SK-N-SH (cell line): ENCODE measurements around the gene CLIC5. TPM values are rescaled to one million over a fixed set of nuclear protein-coding genes. Genes with fewer than 3 reads are reported as not detected.

ENCODE experiments used
- CTCF ChIA-PET: fragments of 300-600, 350-600 bp; formaldehyde crosslinking; extraction: SDS; loops from one replicate; lab custom pipeline; 2021; lab: Yijun Ruan, JAX
- POLR2A ChIA-PET: fragments of 350-600 bp; sonication (Branson Sonifier 250); formaldehyde crosslinking; extraction: SDS; loops from one replicate; lab custom pipeline; 2020; ENCODE audit warnings: antibody characterized with exemption, inconsistent platforms; lab: Yijun Ruan, JAX
- DNase-seq: peaks from one replicate; pipeline ENCODE4 v3.0.0; 2012
- H2AFZ ChIP-seq: fragments of 200-600 bp; sonication (generic); 2 replicates; pipeline ENCODE4 v1.8.1; 2016; ENCODE audit warnings: antibody characterized with exemption, mild to moderate bottlenecking, low read depth
- H3F3A ChIP-seq: fragments of 200-600 bp; sonication (generic); replicated peaks from 2 replicates; pipeline ENCODE3; 2016; ENCODE audit warnings: antibody characterized with exemption, mild to moderate bottlenecking; ENCODE audit not compliant: insufficient read depth
- H3K27ac ChIP-seq, 2 experiments: fragments of 200-500 bp in 1 of 2; fragments of 200-600 bp in 1 of 2; sonication (Bioruptor generic) in 1 of 2; sonication (generic), shearing (Covaris generic) in 1 of 2; 2 replicates each; pipeline versions ENCODE4 v1.5.1 to v1.6.1; 2014 to 2016; ENCODE audit warnings: low read depth in 2 of 2, inconsistent platforms in 1 of 2, low read length in 1 of 2, mild to moderate bottlenecking in 1 of 2, mixed read lengths in 1 of 2
- H3K27me3 ChIP-seq: fragments of 200-600 bp; sonication (generic), shearing (Covaris generic); 2 replicates; pipeline ENCODE4 v1.6.1; 2016; ENCODE audit warnings: mixed run types; ENCODE audit not compliant: insufficient read depth
- H3K36me3 ChIP-seq, 2 experiments: fragments of 200-500 bp in 1 of 2; fragments of 200-600 bp in 1 of 2; sonication (Bioruptor generic) in 1 of 2; sonication (generic) in 1 of 2; replicated peaks in 1 of 2; 2 replicates each; pipeline versions ENCODE3 to v1.5.1; 2014 to 2016; ENCODE audit warnings: low read length in 1 of 2, mild to moderate bottlenecking in 1 of 2; ENCODE audit not compliant: insufficient read depth in 2 of 2, control insufficient read depth in 1 of 2
- H3K4me1 ChIP-seq, 2 experiments: fragments of 200-500 bp in 1 of 2; fragments of 200-600 bp in 1 of 2; sonication (Bioruptor generic) in 1 of 2; sonication (generic), shearing (Covaris generic) in 1 of 2; 2 replicates each; pipeline versions ENCODE4 v1.5.1 to v1.6.1; 2014 to 2016; ENCODE audit warnings: low read depth in 1 of 2, low read length in 1 of 2, mixed run types in 1 of 2; ENCODE audit not compliant: insufficient read depth in 2 of 2, control insufficient read depth in 1 of 2
- H3K4me2 ChIP-seq: fragments of 200-600 bp; sonication (generic), shearing (Covaris generic); 2 replicates; pipeline ENCODE4 v1.6.1; 2017; ENCODE audit warnings: mixed run types
- H3K4me3 ChIP-seq, 2 experiments: fragments of 200-500 bp in 1 of 2; fragments of 200-600 bp in 1 of 2; sonication (Bioruptor generic) in 1 of 2; sonication (generic), shearing (Covaris generic) in 1 of 2; 2 replicates each; pipeline versions ENCODE4 v1.5.1 to v1.8.1; 2014 to 2016; ENCODE audit warnings: low read depth in 2 of 2, inconsistent platforms in 1 of 2, low read length in 1 of 2, mild to moderate bottlenecking in 1 of 2, mixed read lengths in 1 of 2, moderate library complexity in 1 of 2
- H3K79me2 ChIP-seq: fragments of 200-600 bp; sonication (generic); 2 replicates; pipeline ENCODE4 v1.8.1; 2017; ENCODE audit warnings: mild to moderate bottlenecking; ENCODE audit not compliant: insufficient read depth
- H3K9ac ChIP-seq: fragments of 200-600 bp; sonication (generic); 2 replicates; pipeline ENCODE4 v1.6.1; 2017; ENCODE audit warnings: mixed run types
- H3K9me2 ChIP-seq: fragments of 200-600 bp; sonication (generic); 2 replicates; pipeline ENCODE4 v1.6.1; 2017; ENCODE audit warnings: mixed run types
- H3K9me3 ChIP-seq: fragments of 200-600 bp; sonication (generic); 2 replicates; pipeline ENCODE4 v1.6.1; 2017; ENCODE audit warnings: mixed run types, mild to moderate bottlenecking, moderate library complexity
- H4K20me1 ChIP-seq: fragments of 200-600 bp; sonication (generic); 2 replicates; pipeline ENCODE4 v1.6.1; 2017; ENCODE audit warnings: mild to moderate bottlenecking, mixed run types; ENCODE audit not compliant: insufficient read depth
- CHD2 ChIP-seq: fragments of 150-350 bp; IDR thresholded peaks from 2 replicates; pipeline ENCODE4 v1.6.1; 2018; ENCODE audit warnings: low read length; ENCODE audit not compliant: partially characterized antibody
- CTCF ChIP-seq: fragments of 200-600 bp; sonication (generic); IDR thresholded peaks from 2 replicates; pipeline ENCODE4 v1.6.1; 2017; ENCODE audit warnings: antibody characterized with exemption, mild to moderate bottlenecking, moderate library complexity
- EP300 ChIP-seq, 2 experiments: IDR thresholded peaks; 2 replicates each; pipeline versions ENCODE4 v1.4.0 to v1.6.1; 2012; ENCODE audit warnings: borderline replicate concordance in 1 of 2, low read depth in 1 of 2, low read length in 1 of 2
- EZH2phosphoT487 ChIP-seq: fragments of 200-600 bp; sonication (generic); IDR thresholded peaks from 2 replicates; pipeline ENCODE4 v1.6.1; 2017; ENCODE audit warnings: low read depth, mixed run types, mild to moderate bottlenecking, antibody characterized with exemption, moderate library complexity, borderline replicate concordance
- FOXJ3 ChIP-seq: sonication (generic); formaldehyde crosslinking; IDR thresholded peaks from 2 replicates; pipeline ENCODE4 v1.5.1; 2020; ENCODE audit warnings: mild to moderate bottlenecking, missing genetic modification reagents
- GATA2 ChIP-seq: sonication (generic); formaldehyde crosslinking; IDR thresholded peaks from 2 replicates; pipeline ENCODE4 v1.5.0; 2020; ENCODE audit warnings: mild to moderate bottlenecking, missing genetic modification reagents
- IRF3 ChIP-seq: fragments of 150-350 bp; IDR thresholded peaks from 2 replicates; pipeline ENCODE4 v1.6.1; 2016; ENCODE audit warnings: mild to moderate bottlenecking, low read depth, low read length
- MEF2A ChIP-seq: IDR thresholded peaks from 2 replicates; pipeline ENCODE4 v1.4.0; 2012; ENCODE audit warnings: low read depth, borderline replicate concordance
- NFIC ChIP-seq: IDR thresholded peaks from 2 replicates; pipeline ENCODE4 v1.4.0; 2012; ENCODE audit warnings: borderline replicate concordance
- NRF1 ChIP-seq: IDR thresholded peaks from 2 replicates; pipeline ENCODE4 v1.6.1; 2012; ENCODE audit warnings: low read depth, mild to moderate bottlenecking, low read length
- POLR2AphosphoS5 ChIP-seq: IDR thresholded peaks from 2 replicates; pipeline ENCODE4 v1.6.1; 2012; ENCODE audit warnings: low read depth, low read length
- RFX5 ChIP-seq: IDR thresholded peaks from 2 replicates; pipeline ENCODE4 v1.6.1; 2012; ENCODE audit warnings: mild to moderate bottlenecking, improper control_type of control experiment, low read length
- SIN3A ChIP-seq: IDR thresholded peaks from 2 replicates; pipeline ENCODE4 v1.6.1; 2012; ENCODE audit warnings: low read depth, mild to moderate bottlenecking, low read length, moderate library complexity, borderline replicate concordance
- TCF12 ChIP-seq: IDR thresholded peaks from 2 replicates; pipeline ENCODE4 v1.4.0; 2012
- TEAD4 ChIP-seq: IDR thresholded peaks from 2 replicates; pipeline ENCODE4 v1.4.0; 2012; ENCODE audit warnings: mild to moderate bottlenecking, borderline replicate concordance; ENCODE audit not compliant: insufficient read depth
- WGBS: methylation state at CpG from one replicate; pipeline ENCODE4 v1.1.6; 2017; ENCODE audit warnings: low lambda C conversion rate; 5-methylcytosine and 5-hydroxymethylcytosine counted together
- polyA plus RNA-seq, 3 experiments: library from polyadenylated mRNA; depleted of rRNA; stranded (reverse); fragments of >200 nt; gene quantifications; 2 replicates each; pipeline ENCODE4 v1.2.3, GENCODE V29; 2012

CLIC5 gene
- polyA plus RNA-seq, 1 of the 3 experiments (the other 2 are of a cell fraction) = 0.03 TPM

GRCh38 chr6:46022106-46022948 lies 6.7 kb upstream of the CLIC5 start:
- CTCF ChIA-PET = interaction anchor here (1.1 kb wide), 1 partner anchor 68 kb away, joined by 3 read pairs; no protein-coding TSS in a partner anchor
- POLR2A ChIA-PET = no interaction called here
- no peak for DNase-seq

DNA sequence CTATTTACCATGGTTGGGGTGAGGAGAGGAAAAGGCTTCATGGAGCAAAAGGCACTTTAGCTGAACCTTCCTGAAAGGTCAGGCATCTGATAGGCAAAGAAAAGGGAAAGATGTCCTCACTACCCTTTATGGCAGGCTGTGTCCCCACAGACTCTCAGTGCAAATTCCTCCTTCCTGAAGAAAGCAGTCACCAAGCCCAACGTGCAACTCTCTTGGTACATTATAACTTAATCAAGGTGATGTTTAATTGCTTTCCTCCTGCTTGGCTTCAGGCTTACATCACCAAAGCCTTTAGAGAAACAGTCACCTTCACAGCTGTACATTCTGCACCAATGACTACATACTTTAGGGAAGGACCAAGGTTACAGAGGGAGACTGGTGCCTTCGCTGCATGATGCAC lies 2.1 kb upstream of the CLIC5 start:
- ChIA-PET CTCF (interaction anchor here (1.0 kb wide), 1 partner anchor 87 kb away, joined by 5 read pairs; no protein-coding TSS in a partner anchor), POLR2A (no interaction called here)
- H2AFZ ChIP-seq = no peak overlapping the region
- peaks cover 41% of the 10 kb centered on the region for H3K27me3 ChIP-seq
- no peaks in the 10 kb centered on the region for H3K4me1 ChIP-seq
- no peaks in the 10 kb centered on the region for H4K20me1 ChIP-seq
- no peak overlapping the region for H3K4me3 ChIP-seq
- H3K79me2 ChIP-seq = no peaks in the 10 kb centered on the region
- H3K9ac ChIP-seq = no peak overlapping the region
- DNase-seq = no peak
- TF ChIP-seq NFIC (no peak), RFX5 (no peak), IRF3 (no peak), NRF1 (no peak), EP300 (IDR thresholded peaks at IDR 0.05; ENCODE audit: borderline replicate concordance in 1 of 2, low read depth in 1 of 2, low read length in 1 of 2) (no peak), GATA2 (CRISPR knock-in tag) (no peak), SIN3A (no peak), FOXJ3 (CRISPR knock-in tag) (no peak), POLR2AphosphoS5 (no peak), CHD2 (no peak), CTCF (no peak), TCF12 (no peak), MEF2A (no peak)
- H3K9me3 ChIP-seq = no peaks in the 10 kb centered on the region
- H3K36me3 ChIP-seq = no peaks in the 10 kb centered on the region
- H3F3A ChIP-seq = no peaks in the 10 kb centered on the region
- H3K9me2 ChIP-seq = no peaks in the 10 kb centered on the region
- H3K27ac ChIP-seq = no peak overlapping the region
- 0% methylated on average over 2 of the region's 2 CpGs for WGBS
- H3K4me2 ChIP-seq = no peak overlapping the region

More at GRCh38 chr6:46022106-46022948, 6.7 kb upstream of the CLIC5 start:
- TF ChIP-seq TEAD4 (no peak), EZH2phosphoT487 (no peak), MEF2A (no peak), NFIC (no peak)
- Histone ChIP-seq H3K36me3 (no peaks in the 10 kb centered on the region), H3K4me3 (no peak overlapping the region), H3K4me1 (no peaks in the 10 kb centered on the region), H3K9me3 (no peaks in the 10 kb centered on the region), H3K79me2 (no peaks in the 10 kb centered on the region), H3K27ac (no peak overlapping the region), H3F3A (no peaks in the 10 kb centered on the region), H3K9ac (no peak overlapping the region), H2AFZ (no peak overlapping the region), H4K20me1 (no peaks in the 10 kb centered on the region), H3K4me2 (no peak overlapping the region), H3K27me3 (no peaks in the 10 kb centered on the region), H3K9me2 (no peaks in the 10 kb centered on the region)
- 2% methylated on average over 5 of the region's 5 CpGs for WGBS
